Raji (cell line): Measurements from ENCODE around the gene FAM210A.

Experiments used
- POLR2A ChIP-seq: IDR thresholded peaks from 2 replicates; pipeline ENCODE4 v1.6.1; 2011; ENCODE audit warnings: low read depth, low read length, control low read depth; ENCODE audit not compliant: insufficient read depth

FAM210A gene

GRCh38 chr18:13661051-13661778 lies 65.1 kb downstream of the FAM210A start:
- no peak for TF ChIP-seq POLR2A

DNA sequence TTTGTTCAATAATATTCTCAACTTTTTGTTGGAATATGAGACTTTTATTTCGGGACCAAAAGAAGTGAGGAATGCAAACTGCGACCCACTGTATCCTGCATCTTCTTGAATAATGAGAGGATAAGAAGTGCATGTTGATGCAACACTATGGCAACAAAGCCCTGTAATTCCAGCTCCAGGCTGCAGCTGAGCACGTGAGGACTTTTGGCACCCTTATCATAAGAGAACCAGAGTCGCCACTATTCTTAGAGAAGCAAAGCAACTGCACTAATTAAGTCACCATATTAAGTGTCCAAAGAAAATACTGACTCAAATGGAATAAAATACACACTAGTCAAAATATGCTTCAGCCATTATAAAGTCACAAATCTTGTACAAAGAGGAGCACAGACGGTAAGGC lies 65.8 kb downstream of the FAM210A start:
- no peak for TF ChIP-seq POLR2A

DNA sequence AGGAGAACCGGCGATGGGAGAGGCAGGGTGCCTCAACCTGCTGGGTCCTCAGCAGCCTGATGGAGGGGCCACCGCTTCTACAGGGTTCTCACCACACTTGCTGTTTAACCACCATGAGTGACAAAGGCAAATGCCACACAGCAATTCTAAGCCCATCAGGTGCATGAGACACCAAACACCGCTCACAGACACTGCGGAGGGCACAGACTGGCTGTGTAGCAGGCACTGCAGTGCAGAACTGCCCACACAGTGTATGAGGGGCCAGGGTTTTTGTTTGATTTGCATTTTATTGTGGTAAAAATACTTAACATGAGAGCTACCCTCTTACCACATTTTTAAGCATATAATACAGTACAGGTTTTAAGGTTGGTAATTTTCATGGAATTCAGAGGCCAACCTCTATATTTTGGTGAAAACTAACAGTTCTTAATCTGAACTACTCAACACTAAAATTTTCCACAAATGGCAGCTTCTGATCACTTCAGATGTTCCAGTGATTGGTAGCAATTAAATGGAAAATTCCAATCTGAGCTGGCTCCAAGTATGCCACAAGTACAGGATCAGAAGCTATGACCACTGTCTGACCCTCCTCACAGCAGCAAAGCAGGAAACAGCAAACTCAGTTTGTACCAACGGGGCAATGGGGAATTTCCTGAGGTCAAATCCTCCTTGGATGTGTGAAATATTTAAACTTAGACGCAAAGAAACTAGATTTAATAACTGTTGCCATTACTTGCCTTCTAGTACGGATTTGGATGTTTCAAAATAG lies 67.7 kb downstream of the FAM210A start:
- no peak for TF ChIP-seq POLR2A

DNA sequence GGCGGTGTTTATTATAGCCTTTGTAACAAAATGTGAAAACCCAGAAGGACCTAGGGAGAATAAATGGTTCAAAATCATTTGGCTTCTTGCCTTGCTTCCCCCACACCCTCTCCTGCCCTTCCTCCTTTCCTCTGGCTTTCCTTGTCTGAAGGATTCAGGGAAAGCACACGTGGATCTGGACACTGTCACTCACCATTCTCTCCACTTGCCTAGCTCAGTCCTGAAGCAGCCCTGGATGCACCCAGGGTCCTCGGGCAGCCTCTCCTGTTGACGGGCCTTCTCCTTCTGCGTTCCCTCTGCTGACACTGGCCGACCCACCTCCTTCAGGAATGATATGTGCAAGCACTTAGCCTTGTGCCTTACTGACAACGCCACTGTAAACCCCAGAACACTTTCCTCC lies 68.4 kb downstream of the FAM210A start:
- no peak for TF ChIP-seq POLR2A

GRCh38 chr18:13653746-13654433 lies 72.5 kb downstream of the FAM210A start:
- TF ChIP-seq POLR2A = no peak

- no peak for TF ChIP-seq POLR2A
These were observed 76.7 kb downstream of the FAM210A start for GRCh38 chr18:13649397-13650390.

DNA sequence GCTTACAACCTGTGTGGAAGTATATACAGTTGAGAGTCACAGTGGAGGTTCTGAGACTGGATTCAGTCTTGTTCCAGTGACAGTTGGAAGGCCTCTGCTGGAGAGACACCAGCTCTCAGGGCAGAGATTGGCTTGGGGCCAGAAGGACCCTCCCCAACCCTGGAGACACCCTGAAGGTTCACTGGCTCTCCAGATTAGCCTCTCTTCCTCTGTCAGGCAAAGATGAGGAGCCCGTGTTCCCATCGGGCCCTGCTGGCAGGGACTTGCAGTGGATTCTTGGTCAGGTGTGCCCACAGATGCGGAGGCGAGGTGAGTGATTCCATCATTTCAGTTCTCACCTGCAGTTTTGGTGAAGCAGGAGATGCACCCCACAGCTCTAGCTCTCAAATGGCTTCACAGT lies 78.6 kb downstream of the FAM210A start:
- TF ChIP-seq POLR2A = no peak

DNA sequence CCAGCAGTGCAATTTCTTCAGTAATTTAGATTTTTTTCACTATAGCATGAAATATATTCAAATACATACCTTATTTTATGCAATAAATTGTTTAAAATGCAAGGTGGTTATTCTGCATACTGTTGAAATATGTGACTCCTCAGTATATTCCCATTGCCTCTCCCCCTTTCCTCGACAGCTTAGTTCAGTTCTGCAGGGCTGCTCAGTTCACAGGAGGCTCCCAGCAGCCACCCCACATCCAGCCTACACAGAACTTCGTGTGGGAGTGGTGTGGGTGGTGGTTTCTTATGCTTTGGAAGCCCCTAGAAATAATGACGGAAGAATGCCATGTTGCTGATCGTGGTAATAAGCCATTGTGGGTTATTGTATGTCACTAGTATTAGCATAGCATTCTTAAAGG lies 79.7 kb downstream of the FAM210A start:
- TF ChIP-seq POLR2A = no peak

DNA sequence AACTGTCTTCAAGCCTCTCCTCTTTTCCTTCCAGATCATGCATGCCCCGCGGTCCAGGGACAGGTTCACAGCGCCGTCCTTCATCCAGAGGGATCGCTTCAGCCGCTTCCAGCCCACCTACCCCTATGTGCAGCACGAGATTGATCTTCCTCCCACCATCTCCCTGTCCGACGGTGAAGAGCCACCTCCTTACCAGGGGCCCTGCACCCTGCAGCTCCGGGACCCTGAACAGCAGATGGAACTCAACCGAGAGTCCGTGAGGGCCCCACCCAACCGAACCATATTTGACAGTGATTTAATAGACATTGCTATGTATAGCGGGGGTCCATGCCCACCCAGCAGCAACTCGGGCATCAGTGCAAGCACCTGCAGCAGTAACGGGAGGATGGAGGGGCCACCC lies 81.3 kb downstream of the FAM210A start:
- TF ChIP-seq POLR2A = no peak

- TF ChIP-seq POLR2A = no peak
These were observed 83.1 kb downstream of the FAM210A start for GRCh38 chr18:13643261-13643751.

DNA sequence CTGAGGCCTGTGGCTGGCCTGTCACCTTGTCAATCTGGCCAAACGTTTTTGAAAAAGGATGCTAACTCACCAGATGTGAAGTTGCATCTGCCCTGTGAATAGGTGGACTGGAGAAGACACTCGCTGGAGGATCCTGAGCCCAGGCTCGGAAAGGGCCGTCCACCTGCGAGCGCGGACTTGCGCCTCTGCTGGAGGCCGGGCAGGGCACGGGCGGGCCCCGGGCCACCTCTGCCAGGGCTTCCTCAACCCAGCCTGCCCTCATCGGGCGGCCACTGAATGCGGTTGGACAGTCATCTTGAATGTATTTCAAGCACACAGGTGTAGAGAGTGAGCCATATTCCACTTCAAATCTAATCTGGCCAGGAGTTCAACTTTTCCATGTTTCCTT lies 83.9 kb downstream of the FAM210A start:
- TF ChIP-seq POLR2A = no peak

DNA sequence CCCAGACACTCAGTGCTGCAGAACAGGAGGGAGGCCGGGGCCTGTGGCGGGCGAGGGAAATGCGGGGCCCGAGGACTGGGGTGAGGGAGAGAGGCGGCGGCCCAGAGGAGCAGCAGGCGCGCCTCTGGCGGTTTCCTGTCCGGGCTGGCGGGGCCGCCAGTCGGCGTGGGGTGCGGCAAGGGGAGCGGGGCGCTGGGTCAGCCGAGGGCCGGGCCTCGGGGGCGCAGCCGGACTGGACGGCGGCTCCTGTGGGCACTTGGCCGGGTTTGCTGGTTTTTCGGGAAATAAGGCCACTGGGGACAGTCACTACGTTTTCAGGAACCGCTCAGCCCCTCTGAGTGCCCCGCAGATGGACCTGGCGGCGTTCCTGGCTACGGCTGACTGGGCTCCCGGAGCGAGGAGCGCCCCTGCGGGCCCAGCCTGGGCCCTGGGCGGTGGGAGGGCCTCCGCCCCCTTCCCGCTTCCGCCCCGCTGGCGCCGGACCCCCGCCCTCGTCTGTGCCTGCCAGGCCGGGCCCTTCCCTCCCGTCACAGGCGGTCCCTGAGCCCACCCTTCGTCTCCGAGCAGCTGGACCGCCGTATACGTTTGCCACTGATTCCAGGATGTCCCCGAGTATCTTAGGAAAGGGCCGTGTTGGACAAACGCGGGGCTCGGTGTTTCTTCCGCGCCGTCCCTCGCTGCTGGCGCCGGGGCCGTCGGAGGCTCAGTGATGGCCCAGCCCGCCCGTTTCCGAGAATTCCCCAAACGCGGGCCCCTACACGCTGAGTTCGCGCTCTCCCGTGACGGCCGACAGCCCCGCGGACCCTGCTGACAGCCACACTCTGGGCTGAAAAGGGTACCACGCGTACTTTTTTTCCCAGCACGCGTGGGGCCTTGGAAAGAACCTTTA lies 84.6 kb downstream of the FAM210A start:
- no peak for TF ChIP-seq POLR2A

DNA sequence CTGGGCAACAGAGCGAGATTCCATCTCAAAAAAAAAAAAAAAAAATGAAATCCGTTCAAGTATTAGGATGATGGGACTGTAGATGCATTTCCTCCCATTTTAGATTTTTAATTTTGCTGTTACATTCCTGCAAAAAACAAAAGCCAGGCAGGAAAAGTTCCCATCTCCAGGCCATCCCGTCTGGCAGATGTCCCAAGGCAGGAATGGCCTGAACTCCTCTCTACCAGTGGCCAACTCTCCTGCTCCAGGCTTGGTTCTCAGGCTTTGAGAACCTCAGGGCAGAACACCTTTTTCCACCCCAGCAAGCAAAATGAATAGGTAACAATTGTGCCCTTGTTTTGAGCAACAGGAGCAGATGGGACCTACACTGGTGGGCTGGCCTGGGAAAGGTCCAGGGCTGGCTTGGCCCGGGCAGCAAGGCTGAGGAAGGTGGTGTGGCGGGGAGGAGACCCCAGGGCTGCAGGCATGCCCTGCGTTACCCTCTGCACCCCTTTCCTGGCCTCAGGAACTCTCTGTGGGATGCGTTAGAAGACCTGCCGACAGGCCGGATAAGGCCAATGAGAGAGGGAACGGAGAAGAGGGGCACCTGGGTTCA lies 86.0 kb downstream of the FAM210A start:
- TF ChIP-seq POLR2A = no peak
